Liver (tissue), 9 donors: ENCODE measurements around the gene HUNK. TPM values are rescaled to one million over a fixed set of nuclear protein-coding genes. Genes with fewer than 3 reads are reported as not detected.

Experiments
- DNase-seq: peaks from one replicate; pipeline ENCODE4 v3.0.0-alpha.2; 2017; ENCODE audit warnings: low spot score
- H3K27ac ChIP-seq, 2 donors: one replicate each; pipeline ENCODE4 v1.7.0; 2013; ENCODE audit warnings: inconsistent platforms in 2 of 2, low read length in 2 of 2, control low read depth in 1 of 2, low read depth in 1 of 2, mild to moderate bottlenecking in 1 of 2
- H3K27me3 ChIP-seq, 4 donors: one replicate each; pipeline versions ENCODE4 v1.6.1 to v1.7.0; 2013; ENCODE audit warnings: low read length in 3 of 4, inconsistent platforms in 1 of 4, mild to moderate bottlenecking in 1 of 4, moderate library complexity in 1 of 4; ENCODE audit not compliant: control insufficient read depth in 4 of 4, insufficient read depth in 4 of 4
- H3K36me3 ChIP-seq, 4 donors: one replicate each; pipeline versions ENCODE4 v1.6.1 to v1.7.0; 2013; ENCODE audit warnings: low read length in 3 of 4, mild to moderate bottlenecking in 3 of 4, low read depth in 1 of 4, moderate library complexity in 1 of 4; ENCODE audit not compliant: control insufficient read depth in 4 of 4, insufficient read depth in 3 of 4
- H3K4me1 ChIP-seq, 4 donors: one replicate each; pipeline versions ENCODE4 v1.6.1 to v1.7.0; 2013; ENCODE audit warnings: low read length in 3 of 4, mild to moderate bottlenecking in 3 of 4, moderate library complexity in 1 of 4; ENCODE audit not compliant: control insufficient read depth in 4 of 4, insufficient read depth in 4 of 4
- H3K4me3 ChIP-seq, 3 donors: one replicate each; pipeline versions ENCODE4 v1.6.1 to v1.7.0; 2013; ENCODE audit warnings: low read length in 3 of 3, control low read depth in 1 of 3, low read depth in 1 of 3, mild to moderate bottlenecking in 1 of 3
- H3K9ac ChIP-seq, 2 donors: one replicate each; pipeline ENCODE4 v1.7.0; 2013; ENCODE audit warnings: low read length in 2 of 2, mild to moderate bottlenecking in 2 of 2, moderate library complexity in 2 of 2, control low read depth in 1 of 2, low read depth in 1 of 2
- H3K9me3 ChIP-seq, 4 donors: one replicate each; pipeline versions ENCODE4 v1.6.1 to v1.7.0; 2013; ENCODE audit warnings: low read length in 3 of 4; ENCODE audit not compliant: control insufficient read depth in 4 of 4
- CTCF ChIP-seq: fragments of 150-350 bp; IDR thresholded peaks from 2 replicates; pipeline ENCODE4 v1.5.1; 2017; ENCODE audit warnings: improper control_type of control experiment, low read depth, low read length; ENCODE audit not compliant: missing input control
- FOXA2 ChIP-seq: IDR thresholded peaks from 2 replicates; pipeline ENCODE4 v1.6.1; 2016; ENCODE audit warnings: antibody characterized with exemption
- HNF4A ChIP-seq, 2 donors: conservative IDR thresholded peaks; 2 replicates each; pipeline ENCODE4 v1.6.1; 2016; ENCODE audit warnings: antibody characterized with exemption in 2 of 2, mild to moderate bottlenecking in 2 of 2
- NR2F2 ChIP-seq: IDR thresholded peaks from 2 replicates; pipeline ENCODE4 v1.6.1; 2016; ENCODE audit warnings: antibody characterized with exemption
- RAD21 ChIP-seq, 2 donors: IDR thresholded peaks; 2 replicates each; pipeline ENCODE4 v1.6.1; 2016; ENCODE audit warnings: antibody characterized with exemption in 2 of 2, mild to moderate bottlenecking in 2 of 2
- SP1 ChIP-seq: IDR thresholded peaks from 2 replicates; pipeline ENCODE4 v1.6.1; 2018; ENCODE audit warnings: antibody characterized with exemption, mild to moderate bottlenecking
- TAF1 ChIP-seq: conservative IDR thresholded peaks from 2 replicates; pipeline ENCODE4 v1.6.1; 2016; ENCODE audit warnings: antibody characterized with exemption, mild to moderate bottlenecking
- YY1 ChIP-seq: IDR thresholded peaks from 2 replicates; pipeline ENCODE4 v1.6.1; 2016; ENCODE audit warnings: antibody characterized with exemption, mild to moderate bottlenecking
- ZBTB33 ChIP-seq: IDR thresholded peaks from 2 replicates; pipeline ENCODE4 v1.6.1; 2016; ENCODE audit warnings: antibody characterized with exemption
- WGBS: extraction: QIAGEN DNeasy Blood & Tissue Kit; methylation state at CpG from one replicate; pipeline ENCODE4 v1.1.7; 2013; 5-methylcytosine and 5-hydroxymethylcytosine counted together
- polyA plus RNA-seq, 2 donors: library from polyadenylated mRNA; stranded (reverse) in 1 of 2; unstranded in 1 of 2; fragments of 200-250 nt in 1 of 2; fragments of >200 nt in 1 of 2; fragmentation: Nextera tagmentation in 1 of 2; extraction: Ambion mirVana in 1 of 2; gene quantifications; one replicate each; pipeline versions ENCODE4 v1.2.1 to v1.2.3, GENCODE V29; 2013 to 2015
- total RNA-seq, 2 donors: library from RNA; depleted of rRNA; stranded (reverse); fragments of >200 nt; gene quantifications; one replicate each; pipeline ENCODE4 v1.2.3, GENCODE V29; 2014
- donor health status: healthy.
- donor health status: healthy.
- donor health status: healthy.
- donor health status: healthy.
- donor health status: healthy.

The HUNK gene
- total and polyA plus RNA-seq, 4 donors: 0.11 to 0.92 (median 0.30) TPM

DNA sequence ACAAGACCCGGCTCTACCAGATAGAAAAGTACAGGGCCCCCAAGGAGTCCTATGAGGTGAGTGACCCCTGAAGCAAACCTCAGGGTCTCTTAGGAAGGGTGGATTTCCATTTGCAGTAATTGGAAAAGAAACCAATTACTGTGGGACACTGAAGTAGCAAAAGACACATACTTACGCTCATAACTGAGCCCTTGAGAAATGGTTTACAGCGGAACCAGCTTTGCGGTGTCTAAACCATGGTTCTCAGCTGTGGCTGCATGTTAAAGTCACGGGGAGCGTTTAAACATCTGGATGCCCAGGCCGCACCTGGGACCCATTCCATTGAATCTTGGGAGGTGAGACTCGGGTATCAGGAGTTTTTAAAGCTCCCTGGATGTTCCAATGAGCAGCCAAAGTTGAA lies 110.7 kb downstream of the HUNK start:
- Histone ChIP-seq H3K9ac (peak overlapping the region in 1 of 2 donors; percentile 37), H3K36me3 (no peaks in the 10 kb centered on the region), H3K4me3 (peak overlapping the region in 1 of 3 donors; percentile 9), H3K27ac (peak overlapping the region; percentile 52 to 78), H3K4me1 (peaks cover 0 to 37% (median 25%) of the 10 kb centered on the region in 4 donors), H3K9me3 (no peaks in the 10 kb centered on the region), H3K27me3 (no peaks in the 10 kb centered on the region)
- WGBS: 70% methylated on average over 8 of the region's 8 CpGs
- no peak for DNase-seq
- TF ChIP-seq CTCF (no peak), FOXA2 (no peak), SP1 (no peak), ZBTB33 (no peak), RAD21 (IDR thresholded peaks at IDR 0.05) (no peak), YY1 (no peak)

DNA sequence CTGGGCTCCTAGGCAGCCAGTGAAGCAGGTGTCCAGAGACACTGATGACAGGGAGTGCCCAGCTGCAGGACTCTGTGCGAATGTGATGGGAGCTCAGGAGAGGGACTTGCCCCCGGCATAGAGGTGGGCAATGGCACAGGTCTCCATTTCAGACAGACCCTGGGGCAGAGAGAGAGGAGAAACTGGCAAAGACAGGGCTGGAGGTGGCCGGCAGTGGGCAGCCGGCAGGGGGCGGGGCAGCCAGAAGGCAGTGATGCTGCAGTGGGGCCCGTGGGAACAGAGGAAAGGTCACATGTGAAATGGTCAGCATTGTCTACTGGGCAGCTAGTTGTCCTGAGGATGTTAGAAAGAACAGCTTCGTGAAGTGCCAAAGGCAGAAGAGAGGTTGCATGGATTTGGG lies 112.6 kb downstream of the HUNK start:
- Histone ChIP-seq H3K4me3 (no peak overlapping the region), H3K9ac (no peak overlapping the region), H3K9me3 (no peaks in the 10 kb centered on the region), H3K27me3 (no peaks in the 10 kb centered on the region), H3K36me3 (no peaks in the 10 kb centered on the region), H3K4me1 (peaks cover 0 to 37% (median 26%) of the 10 kb centered on the region in 4 donors), H3K27ac (no peak overlapping the region)
- DNase-seq: no peak
- TF ChIP-seq TAF1: no peak
- no peak for TF ChIP-seq HNF4A (conservative IDR thresholded peaks at IDR 0.05)
- WGBS: 89% methylated on average over 7 of the region's 7 CpGs

DNA sequence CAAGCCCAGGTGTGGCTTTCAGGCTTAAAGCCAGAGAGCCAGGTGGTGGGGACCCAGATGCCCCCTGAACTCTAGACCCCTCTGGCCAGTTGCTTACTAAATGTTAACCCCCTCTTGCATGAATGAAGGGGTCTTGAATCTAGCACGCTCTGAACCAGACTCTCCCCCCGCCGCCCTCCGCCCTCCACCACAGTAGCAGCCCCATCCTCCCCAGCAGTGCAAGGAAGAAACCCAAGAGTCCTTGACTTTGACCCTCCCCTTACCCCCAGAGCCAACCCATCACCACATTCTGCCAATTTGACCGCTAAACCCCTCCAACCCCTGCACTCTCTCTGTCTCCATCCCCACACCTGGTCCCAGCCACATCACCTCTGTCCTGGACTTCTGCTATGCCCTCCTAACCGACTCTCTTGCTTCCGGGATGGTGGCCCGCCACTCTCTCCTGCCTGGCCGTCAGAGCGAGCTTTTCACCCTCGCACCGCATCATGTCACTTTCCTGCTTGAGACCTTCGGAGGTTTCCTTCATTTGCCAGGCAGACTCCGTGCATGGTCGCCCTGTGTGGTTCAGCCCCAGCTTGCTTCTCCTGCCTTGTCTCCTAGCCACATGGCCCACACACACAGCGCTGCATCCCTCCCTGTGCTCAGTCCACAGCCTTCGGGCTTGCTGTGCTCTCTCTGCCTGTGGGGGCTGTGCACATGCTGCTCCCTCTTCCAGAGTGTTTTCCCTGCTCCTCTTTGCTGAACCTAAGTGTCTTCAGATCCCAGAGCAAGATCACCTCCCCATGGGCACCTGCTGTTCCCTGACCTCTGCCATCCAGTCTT lies 113.4 kb downstream of the HUNK start:
- no peak overlapping the region for H3K27ac ChIP-seq
- H3K9ac ChIP-seq: no peak overlapping the region
- DNase-seq: no peak
- H3K4me3 ChIP-seq: no peak overlapping the region
- peaks cover 0 to 37% (median 26%) of the 10 kb centered on the region in 4 donors for H3K4me1 ChIP-seq
- H3K9me3 ChIP-seq: no peaks in the 10 kb centered on the region
- H3K36me3 ChIP-seq: no peaks in the 10 kb centered on the region
- 96% methylated on average over 17 of the region's 17 CpGs for WGBS
- H3K27me3 ChIP-seq: no peaks in the 10 kb centered on the region
- TF ChIP-seq NR2F2: no peak
